ENCODE results near the gene SFXN3.

SFXN3 gene, protein sequence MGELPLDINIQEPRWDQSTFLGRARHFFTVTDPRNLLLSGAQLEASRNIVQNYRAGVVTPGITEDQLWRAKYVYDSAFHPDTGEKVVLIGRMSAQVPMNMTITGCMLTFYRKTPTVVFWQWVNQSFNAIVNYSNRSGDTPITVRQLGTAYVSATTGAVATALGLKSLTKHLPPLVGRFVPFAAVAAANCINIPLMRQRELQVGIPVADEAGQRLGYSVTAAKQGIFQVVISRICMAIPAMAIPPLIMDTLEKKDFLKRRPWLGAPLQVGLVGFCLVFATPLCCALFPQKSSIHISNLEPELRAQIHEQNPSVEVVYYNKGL

DNA sequence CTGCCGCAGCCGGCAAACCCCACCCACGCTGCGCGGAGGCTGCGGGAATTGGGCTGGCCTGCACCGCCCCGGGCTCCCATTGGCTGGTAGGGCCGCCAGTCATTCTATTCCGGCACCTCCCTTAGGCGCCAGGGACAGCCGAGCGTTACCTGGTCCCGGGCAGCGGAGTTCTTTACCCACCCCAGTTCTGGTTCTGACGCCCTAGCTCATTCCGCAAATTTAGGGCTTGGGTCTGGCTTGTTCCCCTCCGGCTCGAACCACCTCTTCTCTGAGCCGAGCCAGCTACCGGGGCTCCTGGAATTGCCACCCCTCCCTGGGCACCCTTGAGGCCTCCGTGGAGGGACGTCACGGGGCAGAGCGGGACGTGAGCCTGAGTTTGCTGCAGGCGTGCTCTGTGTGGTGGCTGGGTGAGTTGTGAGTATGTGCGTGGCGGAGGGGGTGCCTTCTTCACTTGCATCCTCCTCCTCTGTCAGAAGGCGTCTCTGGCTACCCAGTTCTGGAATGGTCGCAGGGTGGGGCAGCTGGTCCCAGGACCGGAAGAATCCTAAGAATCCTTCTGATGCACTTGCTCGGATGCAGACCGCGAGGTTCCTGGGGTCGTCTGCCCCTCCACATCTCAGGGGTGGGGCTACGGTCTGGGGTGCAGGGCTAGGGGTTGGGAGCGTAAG is at the start of gene SFXN3, which contains the start of gene PDZD7:
Gene SFXN3, plus strand, starts transcription at position 107 of the 668 bp plus-strand sequence. CDS start 3,461 bp downstream, outside the sequence.
Gene PDZD7, minus strand, starts transcription at position 2 of the 668 bp plus-strand sequence. CDS start 910 bp downstream, outside the sequence.
- in situ Hi-C loops (cut with MboI; ENCODE audit: low sequenced_read_pairs) = no loop called here

DNA sequence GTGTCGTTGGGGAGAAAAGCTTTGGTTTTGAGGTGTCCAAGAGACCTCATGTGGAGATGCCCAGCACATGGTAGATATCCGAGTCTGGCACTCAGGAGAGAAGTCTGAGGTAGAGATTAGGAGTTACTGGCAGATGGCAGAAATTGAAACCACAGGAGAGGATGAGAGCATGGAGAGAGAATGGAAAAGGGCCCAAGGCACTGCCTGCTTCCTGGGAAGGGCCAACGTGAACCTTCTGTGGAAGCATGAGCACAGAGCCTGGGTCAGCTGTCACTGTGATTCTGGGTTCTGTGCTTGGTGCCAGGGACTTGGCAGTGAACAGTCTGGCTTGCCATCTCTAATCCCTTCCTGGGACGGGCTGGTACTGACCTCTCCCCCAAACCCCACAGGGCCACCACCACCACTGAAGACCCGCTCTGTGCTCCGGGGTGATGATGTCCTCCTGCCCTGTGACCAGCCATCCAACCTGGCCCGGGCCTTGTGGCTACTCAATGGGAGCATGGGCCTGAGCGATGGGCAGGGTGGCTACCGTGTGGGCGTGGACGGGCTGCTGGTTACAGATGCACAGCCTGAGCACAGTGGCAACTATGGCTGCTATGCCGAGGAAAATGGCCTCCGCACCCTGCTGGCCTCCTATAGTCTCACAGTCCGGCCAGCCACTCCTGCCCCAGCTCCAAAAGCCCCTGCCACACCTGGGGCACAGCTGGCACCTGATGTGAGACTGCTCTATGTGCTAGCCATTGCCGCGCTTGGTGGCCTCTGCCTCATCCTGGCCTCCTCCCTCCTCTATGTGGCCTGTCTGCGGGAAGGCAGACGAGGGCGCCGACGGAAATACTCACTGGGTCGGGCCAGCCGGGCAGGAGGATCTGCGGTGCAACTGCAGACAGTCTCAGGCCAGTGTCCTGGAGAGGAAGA is 47.9 kb upstream of the SFXN3 start:
- in situ Hi-C loops (cut with MboI; ENCODE audit: low sequenced_read_pairs) = no loop called here

DNA sequence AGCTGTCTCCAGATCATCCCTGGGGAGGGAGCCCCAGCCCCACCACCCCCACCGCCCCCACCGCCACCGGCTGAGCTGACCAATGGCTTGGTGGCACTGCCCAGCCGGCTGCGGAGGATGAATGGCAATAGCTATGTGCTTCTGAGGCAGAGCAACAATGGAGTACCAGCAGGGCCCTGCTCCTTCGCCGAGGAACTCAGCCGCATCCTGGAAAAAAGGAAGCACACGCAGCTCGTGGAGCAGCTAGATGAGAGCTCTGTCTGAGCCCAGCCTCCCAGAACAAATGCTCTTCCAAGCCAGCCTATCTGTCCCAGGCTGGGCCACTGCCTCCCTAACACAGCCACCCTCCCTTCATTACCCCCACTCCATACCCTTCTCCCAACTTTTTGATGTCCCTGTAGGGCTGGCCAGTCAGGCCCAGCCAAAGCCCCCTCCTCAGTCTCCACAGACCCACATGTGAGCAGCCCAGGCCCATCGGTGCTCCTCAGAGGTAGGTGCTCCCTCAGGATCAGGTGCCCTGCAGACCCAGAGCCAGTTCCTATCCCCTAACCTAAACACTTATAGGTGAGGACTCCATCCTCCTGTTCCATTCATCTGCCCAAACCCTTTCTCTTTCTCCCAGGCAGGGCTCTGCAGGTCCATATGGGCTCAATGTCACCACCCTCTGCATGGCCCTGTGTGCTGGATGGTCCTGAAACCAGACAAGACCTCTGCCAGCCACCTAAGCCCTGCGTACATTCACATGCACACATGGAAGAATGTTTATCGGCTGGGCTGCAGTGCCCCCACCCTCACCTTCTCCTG is 47.0 kb upstream of the SFXN3 start:
- in situ Hi-C loops (cut with MboI; ENCODE audit: low sequenced_read_pairs) = no loop called here

DNA sequence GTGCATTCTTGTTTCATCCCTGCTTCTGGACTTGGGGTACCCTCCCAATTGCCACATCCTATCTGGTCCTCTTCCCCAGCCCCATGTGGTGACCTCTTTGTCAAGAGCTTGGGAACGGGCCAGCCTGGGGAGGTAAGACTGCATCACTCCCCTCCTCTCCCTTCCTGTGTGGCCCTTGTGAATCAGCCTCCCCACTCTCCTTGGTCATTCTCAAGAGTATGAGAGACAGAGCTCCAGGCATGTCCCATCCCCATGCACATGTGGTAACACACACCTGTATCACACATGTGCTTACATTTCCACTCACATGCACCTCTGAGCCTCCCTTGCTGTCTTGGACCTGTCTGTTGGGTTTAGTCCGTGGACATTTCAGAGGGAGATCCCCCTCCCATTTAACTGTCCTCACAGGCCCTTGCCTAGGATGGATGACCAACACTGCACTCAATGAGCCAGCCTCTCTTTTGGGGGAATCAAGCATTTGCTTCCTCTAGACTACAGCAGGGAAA is 46.3 kb upstream of the SFXN3 start:
- in situ Hi-C loops (cut with MboI; ENCODE audit: low sequenced_read_pairs) = no loop called here

DNA sequence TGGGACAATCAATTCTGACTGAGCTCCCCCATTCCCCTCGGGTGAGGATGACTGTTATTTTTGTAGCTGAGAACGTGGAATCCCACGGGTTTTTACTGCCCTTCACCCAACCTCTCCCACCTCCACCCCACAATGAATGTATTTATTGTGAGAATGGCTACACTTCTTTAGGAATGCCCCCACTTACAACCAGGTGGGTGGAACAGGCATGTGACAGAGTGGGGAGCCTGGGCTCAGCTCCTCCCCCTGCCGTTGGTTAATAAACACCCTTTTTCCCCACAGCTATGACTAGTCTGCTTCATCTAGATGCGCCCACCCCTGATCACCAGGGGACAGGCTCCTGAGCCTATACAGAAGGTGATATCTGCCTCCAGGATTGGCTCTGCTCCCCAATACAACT is 45.7 kb upstream of the SFXN3 start:
- in situ Hi-C loops (cut with MboI; ENCODE audit: low sequenced_read_pairs) = no loop called here

DNA sequence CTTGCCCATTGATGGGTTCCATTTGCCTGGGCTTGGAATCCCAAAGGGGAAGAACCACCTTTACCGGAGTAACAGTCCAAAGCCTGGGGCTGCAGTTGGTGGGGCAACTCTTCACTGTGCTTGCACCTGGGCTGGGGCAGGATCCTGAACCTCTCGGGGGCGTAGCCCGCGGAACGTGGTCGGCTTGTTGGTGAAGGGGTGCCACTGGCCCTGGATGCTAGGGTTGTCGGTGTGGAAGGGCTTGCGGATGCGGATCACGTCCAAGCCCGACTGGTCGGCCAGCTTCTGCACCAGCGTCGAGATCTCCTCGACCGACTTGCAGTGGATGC is 44.4 kb upstream of the SFXN3 start:
- in situ Hi-C loops (cut with MboI; ENCODE audit: low sequenced_read_pairs) = no loop called here

DNA sequence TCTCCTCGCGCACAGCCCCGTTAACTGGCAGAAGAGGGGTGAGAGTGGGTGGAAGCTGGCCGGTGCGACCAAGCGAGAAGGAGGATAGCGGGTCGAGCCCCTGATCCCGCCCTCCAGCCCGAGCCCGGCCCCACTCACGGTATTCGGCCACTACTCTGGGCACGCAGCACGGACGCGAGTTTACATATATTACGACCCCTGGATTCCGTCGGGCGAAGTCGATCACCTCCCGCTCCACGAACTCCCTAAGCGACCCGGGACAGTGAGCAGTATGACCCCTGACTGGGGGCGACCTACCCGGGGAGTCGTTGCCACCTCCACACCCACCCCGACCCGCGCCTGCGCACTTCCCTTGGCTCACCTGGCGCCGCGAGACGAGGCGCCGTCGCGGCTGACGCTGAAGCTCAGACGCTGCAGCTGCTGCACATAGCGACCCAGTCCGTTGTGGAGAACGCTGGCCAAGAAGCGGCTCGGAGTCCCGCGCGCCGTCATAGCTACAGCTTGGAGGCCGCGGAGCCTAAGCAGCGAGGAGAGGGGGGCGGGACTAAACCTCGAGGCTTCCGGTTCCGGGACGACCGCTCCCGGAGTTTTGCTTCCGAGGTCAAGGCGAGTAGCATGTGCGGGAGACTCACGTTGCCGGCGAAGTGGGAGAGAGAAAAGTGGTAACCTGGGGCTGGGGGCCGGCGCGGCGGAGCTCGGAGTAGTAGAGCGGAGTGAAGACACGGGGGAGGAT is 43.9 kb upstream of the SFXN3 start, which contains the start of the genes MRPL43 and TWNK:
Gene MRPL43, minus strand, starts transcription at position 546 of the 733 bp plus-strand sequence. Its CDS starts 54 bp downstream, at position 492.
Gene TWNK, plus strand, starts transcription at position 592 of the 733 bp plus-strand sequence. CDS start 668 bp downstream, outside the sequence.
- in situ Hi-C loops (cut with MboI; ENCODE audit: low sequenced_read_pairs) = no loop called here

DNA sequence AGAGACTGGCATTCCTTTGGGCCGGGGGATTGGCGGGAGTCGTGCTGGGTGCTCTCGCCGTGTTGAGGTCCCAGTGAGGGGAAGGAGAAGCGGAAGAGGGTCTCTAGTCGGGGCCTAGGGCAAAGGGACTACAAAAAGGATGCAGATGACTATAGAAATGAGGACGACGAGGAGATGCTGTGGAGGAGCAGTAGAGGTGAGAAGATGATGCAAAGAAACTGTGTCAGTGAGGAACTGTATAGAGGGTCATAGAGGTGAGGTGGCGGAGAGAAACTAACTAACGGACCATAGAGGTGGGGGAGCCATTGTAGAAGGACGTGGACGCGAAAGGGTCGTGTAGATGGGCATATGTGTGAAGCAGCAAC is 43.4 kb upstream of the SFXN3 start:
- in situ Hi-C loops (cut with MboI; ENCODE audit: low sequenced_read_pairs) = no loop called here

DNA sequence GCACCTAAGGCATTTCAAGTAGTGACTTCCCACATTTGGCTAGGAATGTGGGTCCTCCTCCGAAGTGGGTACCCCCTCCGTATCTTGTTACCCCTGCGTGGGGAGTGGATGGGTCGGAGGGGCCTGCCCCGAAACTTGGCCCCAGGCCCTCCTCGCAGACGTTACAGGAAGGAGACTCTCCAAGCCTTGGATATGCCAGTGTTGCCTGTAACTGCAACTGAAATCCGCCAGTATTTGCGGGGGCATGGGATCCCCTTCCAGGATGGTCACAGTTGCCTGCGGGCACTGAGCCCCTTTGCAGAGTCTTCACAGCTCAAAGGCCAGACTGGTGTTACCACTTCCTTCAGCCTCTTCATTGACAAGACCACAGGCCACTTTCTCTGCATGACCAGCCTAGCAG is 42.9 kb upstream of the SFXN3 start:
- in situ Hi-C loops (cut with MboI; ENCODE audit: low sequenced_read_pairs) = no loop called here

DNA sequence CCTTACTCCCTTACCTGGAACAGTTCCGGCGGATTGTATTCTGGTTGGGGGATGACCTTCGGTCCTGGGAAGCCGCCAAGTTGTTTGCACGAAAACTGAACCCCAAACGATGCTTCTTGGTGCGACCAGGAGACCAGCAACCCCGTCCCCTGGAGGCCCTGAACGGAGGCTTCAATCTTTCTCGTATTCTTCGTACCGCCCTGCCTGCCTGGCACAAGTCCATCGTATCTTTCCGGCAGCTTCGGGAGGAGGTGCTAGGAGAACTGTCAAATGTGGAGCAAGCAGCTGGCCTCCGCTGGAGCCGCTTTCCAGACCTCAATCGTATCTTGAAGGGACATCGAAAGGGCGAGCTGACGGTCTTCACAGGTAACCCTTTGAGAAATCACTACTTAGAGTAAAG is 41.9 kb upstream of the SFXN3 start:
- in situ Hi-C loops (cut with MboI; ENCODE audit: low sequenced_read_pairs) = no loop called here

DNA sequence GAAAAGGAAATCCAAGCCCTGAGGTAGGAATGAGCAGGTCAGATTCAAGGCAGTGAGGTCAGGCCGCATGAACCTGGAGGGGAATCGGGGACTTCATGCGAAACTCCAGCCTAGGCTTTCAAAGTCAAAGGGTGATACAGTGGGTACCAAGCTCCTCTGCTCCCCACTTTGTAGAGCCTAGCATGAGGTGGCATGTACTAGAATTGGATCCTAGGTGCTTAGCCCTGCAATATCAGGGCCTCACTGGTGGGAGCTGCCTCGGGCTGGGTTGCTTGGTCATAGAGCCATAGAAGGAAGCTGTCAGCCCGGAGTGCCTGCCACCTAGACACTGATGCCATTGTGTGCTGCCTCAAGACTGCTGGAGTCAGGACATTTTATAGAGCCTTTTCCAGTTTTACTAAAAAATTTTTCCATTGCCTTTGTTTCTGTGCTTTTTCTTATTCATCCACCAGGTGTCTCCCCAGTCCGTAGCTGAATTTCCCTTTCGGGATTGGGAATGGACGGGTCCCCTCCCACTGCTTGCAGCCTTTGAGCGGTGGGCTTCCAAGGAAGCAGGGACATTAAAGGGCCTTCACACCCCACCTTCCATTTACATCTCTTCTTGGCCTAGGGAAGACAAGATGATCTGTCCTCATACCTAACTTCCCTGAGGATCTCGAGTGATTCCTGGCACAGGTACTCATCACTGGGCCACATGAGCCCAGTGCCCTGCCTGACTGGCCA is 36.9 kb upstream of the SFXN3 start:
- in situ Hi-C loops (cut with MboI; ENCODE audit: low sequenced_read_pairs) = no loop called here

DNA sequence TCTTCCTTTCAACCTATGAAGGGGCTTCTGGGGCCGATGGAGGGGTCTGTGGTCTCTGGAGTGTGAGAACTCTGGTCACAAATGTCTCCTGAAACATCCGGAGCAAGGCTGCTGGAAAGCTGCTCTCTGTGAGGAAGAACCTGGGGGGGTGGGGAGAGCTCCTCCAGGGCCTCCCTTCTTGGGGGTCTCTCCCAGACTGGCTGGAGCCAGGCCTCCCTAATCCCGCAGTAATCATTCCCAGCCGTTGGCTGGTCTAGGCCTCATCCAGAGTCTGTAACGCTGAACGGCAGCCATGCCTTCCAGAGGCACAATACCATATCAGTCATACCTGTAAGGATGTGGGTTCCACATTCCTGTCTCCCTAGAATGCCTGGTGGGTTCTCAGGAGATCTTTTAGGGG is 35.9 kb upstream of the SFXN3 start:
- in situ Hi-C loops (cut with MboI; ENCODE audit: low sequenced_read_pairs) = no loop called here

DNA sequence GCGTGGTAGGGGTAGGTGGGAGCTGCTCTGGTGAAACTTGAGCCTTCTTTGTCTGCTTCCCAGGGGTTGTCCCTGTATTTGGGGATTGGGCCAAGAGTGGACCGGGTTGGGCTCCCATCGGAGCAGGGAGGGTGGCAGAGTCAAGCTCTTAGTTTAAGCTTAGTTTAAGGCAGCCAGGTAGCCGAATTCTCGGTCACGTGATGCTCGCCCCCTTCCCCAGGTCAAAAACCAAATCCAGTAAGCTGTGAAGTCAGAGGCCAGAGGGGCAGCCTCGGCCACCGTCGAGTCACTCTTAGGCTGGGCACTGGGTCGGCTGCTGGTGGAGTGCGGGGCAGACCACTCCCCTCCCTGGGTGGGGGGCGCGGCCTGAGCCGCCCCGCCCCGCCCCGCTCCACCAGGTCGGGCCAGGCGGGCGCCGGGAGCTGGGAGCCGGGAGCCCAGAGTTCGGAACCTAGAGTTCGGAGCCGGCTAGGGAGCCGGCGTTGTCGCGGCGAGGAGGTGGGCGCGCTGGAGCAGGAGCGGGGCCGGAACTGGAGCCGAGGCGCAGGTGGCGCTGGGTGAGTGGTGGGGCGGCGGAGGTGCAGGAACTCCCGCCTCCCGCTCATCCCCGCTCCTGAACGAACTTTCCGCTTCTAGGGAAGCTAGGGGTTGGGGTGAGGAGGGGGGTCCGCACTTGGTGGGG is 34.2 kb upstream of the SFXN3 start:
- in situ Hi-C loops (cut with MboI; ENCODE audit: low sequenced_read_pairs) = no loop called here

DNA sequence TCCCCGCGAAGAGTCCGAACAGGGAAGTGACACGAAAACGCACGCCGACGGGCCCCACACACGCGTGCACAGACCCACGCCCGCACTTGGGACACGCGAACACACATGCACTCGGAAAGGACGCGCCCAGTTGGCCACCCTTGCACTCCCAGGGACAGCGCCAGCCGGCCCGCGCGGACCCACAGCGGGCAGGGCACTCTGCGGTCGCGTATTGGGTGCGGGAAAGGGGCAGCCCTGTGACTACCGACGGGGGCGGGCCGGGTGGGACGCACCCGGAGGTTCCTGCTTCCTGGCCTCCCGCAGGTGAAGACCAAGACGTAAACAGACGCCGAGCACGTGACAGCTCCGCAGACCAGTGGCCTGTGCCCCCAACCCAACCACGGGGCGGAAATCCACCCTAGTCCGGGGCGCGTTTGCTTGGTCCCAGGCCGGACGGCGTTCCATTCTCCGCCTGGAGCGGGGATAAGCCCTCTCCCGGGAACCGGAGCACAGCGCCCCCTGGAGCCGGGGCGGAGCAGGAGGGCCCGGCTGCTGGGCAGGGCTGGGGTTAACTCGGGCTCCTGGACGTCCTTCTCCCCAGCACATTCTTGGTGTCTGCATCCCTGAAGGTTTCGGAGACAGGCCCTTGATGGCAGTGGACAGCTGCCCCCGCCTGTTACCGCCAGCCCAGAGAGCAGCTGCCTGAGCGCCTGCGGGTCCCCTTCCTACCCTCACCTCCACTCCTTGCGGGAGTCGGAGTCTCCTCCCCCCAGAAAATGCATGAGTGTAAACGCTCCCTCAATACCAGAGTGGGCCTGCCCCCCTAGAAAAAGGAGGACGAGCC is 33.5 kb upstream of the SFXN3 start:
- in situ Hi-C loops (cut with MboI; ENCODE audit: low sequenced_read_pairs) = no loop called here

DNA sequence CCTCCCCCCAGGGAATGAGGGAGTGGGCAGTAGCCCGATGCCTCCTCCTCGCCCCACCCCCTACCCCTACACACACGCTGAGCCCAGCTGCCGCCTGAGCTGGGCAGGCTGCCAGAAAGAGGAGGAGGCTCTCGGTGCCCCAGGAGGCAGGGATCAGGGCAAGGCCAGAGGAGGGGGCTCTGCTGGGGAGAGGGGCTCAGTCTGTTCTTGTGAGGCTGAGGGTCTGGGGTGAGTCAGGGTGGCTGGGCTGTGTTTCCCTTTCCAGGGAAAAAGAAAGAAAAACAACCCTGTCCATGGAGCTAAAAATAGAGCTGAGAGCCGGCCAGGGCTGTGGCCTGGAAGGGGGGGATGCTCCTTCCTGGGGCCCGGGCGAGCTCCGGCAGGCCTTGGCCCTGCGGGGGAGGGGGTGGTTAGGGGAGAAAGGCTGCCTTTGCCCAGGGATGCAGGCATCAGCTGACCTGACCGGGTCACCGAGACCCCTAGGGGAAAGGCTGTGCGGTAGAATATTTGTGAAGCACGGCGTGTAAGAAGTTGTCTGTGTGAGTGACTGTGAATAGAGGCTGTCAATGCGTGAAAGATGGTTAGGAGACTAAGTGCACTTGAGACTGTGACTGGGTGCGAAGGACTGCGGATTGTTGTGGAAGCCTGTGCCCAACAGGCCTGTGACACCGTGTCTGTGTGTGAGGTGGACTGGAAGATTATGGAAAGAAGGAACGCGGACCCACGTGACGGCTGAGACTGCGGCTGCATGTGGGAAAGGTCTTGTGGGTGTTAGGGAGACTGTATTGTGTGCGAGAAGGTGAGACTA is 32.6 kb upstream of the SFXN3 start:
- in situ Hi-C loops (cut with MboI; ENCODE audit: low sequenced_read_pairs) = no loop called here

DNA sequence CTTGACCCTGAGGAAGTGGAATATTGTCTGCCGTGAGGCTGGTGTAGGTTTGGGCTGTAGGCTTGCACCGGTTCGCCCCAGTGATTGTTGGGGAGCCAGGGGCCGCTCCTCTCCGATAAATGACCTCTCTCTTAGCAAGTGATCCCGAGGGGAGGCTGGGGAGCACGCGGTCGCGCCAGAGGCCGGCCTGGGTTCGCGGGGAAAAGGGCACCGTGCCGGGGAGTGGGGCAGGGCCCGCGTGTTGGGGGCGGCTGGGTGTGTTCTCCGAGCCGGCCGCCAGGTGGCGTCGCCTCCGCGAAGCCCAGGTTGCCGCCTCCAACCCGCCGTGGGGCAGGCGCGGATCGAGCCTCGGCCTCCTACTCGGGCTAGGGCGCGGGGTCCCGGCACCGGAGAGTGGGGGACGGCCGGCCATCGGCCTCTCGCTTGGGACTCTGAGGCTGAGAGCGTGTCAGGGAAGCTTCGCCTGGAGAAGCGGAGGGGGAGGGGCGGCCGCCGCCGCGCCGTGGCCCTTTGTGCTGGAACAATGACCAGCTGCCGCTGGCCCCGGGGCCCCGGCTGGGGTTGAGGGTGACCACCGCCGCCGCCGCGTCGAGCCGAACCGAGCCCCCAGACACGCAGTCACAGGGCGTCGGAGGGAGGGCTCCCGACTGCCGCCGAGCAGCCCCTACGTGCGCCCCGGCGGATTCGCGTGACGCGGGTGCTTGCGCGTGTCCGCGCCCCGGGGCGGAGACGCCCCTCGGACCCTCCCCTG is 31.9 kb upstream of the SFXN3 start:
- in situ Hi-C loops (cut with MboI; ENCODE audit: low sequenced_read_pairs) = no loop called here

Data from HL-60/S4 treated with phorbol 12-myristate 13-acetate at 8.2 ng/mL for 4 days and 3 days (cell line).